ENCODE measurements around the gene CDKN1C. TPM values are rescaled to one million over a fixed set of nuclear protein-coding genes. Genes with fewer than 3 reads are reported as not detected.

The CDKN1C gene
- total and polyA plus RNA-seq, 2 of the 8 experiments (the other 6 are each of a cell fraction or from before 2014, with no cell fraction given): 12.8 to 14.1 TPM

DNA sequence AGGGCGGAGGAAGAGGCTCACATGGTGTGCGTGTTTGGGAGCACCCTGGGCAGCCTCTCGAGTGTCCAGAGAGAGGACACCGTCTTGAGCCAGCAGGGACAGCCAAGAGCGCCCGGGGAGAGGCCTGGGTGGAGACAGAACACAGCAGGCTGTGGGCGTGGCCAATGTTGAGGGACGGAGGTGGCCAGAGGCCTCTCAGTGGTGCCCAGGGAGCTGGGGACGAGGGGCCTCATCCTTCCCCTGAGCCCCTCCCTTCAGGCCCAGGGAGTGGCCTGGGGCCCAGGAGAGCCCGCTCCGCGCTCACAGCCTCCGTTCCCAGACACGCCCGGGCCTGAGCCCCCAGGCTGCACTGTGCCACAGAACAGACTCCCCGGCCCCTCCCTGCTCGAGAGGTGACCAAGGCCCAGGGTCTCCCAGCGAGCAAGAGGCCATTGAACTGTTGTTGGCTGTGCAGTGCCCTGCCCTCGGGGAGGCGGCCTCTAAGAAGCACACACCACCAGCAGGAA is 48.4 kb downstream of the CDKN1C start:
- H2BK15ac ChIP-seq (ENCODE audit: low read length): no peak overlapping the region
- no peaks in the 10 kb centered on the region for H3K79me2 ChIP-seq (ENCODE audit: control insufficient read depth in 1 of 2, insufficient read depth in 2 of 2, low read length in 2 of 2)
- peak overlapping the region; percentile 96; the same call in 1 of the 2 replicates for H2BK12ac ChIP-seq (ENCODE audit: low read depth, low read length)
- no peak overlapping the region for H2BK5ac ChIP-seq (ENCODE audit: low read depth, low read length)
- no peaks in the 10 kb centered on the region for H3K9me3 ChIP-seq (ENCODE audit: insufficient read depth in 2 of 2, low read depth in 1 of 2, low read length in 1 of 2)
- H3K4me2 ChIP-seq (ENCODE audit: insufficient read depth in 1 of 2, low read depth in 2 of 2, low read length in 2 of 2): no peak overlapping the region; a peak in 1 of 4 replicates
- POLR2A ChIA-PET (ENCODE audit: partially characterized antibody): interaction anchor here (0.6 to 0.9 kb wide), 2 partner anchors 49 to 187 kb away, joined by 3 read pairs; partner anchors contain the start of gene CDKN1C
- no peaks in the 10 kb centered on the region for H3K23me2 ChIP-seq (ENCODE audit: low read depth, low read length)
- H2BK20ac ChIP-seq (ENCODE audit: low read length): no peak overlapping the region
- CTCF ChIA-PET (ENCODE audit: partially characterized antibody): interaction anchor here (0.5 to 1.2 kb wide), 4 partner anchors 45 to 85 kb away, joined by 3 read pairs; no protein-coding TSS in a partner anchor
- H3K9ac ChIP-seq (replicated peaks in 1 of 4; ENCODE audit: extremely low read depth in 1 of 4, low read depth in 3 of 4, low read length in 3 of 4): no peak overlapping the region
- no peaks in the 10 kb centered on the region for H3K36me3 ChIP-seq (ENCODE audit: control insufficient read depth in 2 of 4, insufficient read depth in 4 of 4, low read length in 3 of 4)
- 72% methylated on average over 14 of the region's 20 CpGs; no CpG with 5 or more reads in 1 of the 2 experiments for WGBS, 2 experiments (ENCODE audit: extremely low coverage in 1 of 2, insufficient coverage in 1 of 2, insufficient read length in 1 of 2, insufficient replicate concordance in 2 of 2, low coverage in 1 of 2, low lambda C conversion rate in 2 of 2, missing lambda C conversion rate in 1 of 2)
- FAIRE-seq (no peak), DNase-seq (ENCODE audit: low read depth in 1 of 2, low spot score in 2 of 2) (no peak)
- H4K8ac ChIP-seq (ENCODE audit: extremely low read depth, insufficient read depth, low read length): no peak overlapping the region
- H2AFZ ChIP-seq (ENCODE audit: low read length): no peak overlapping the region
- H3K79me1 ChIP-seq (ENCODE audit: low read depth, low read length): no peaks in the 10 kb centered on the region
- no peak overlapping the region for H3K4me3 ChIP-seq (ENCODE audit: extremely low read depth in 1 of 4, insufficient read depth in 2 of 4, low read depth in 3 of 4, low read length in 4 of 4)
- H4K20me1 ChIP-seq (replicated peaks in 1 of 2; ENCODE audit: control insufficient read depth in 1 of 2, insufficient read depth in 2 of 2, low read length in 2 of 2): peaks cover 0 to 2% of the 10 kb centered on the region in 2 experiments
- H2BK120ac ChIP-seq (replicated peaks; ENCODE audit: low read depth, low read length): no peak overlapping the region
- H4K5ac ChIP-seq (ENCODE audit: insufficient read length, low read depth, low read length): no peak overlapping the region
- no peak overlapping the region for H3K14ac ChIP-seq (ENCODE audit: insufficient read length)
- peak overlapping the region; percentile 68 for H4K91ac ChIP-seq (replicated peaks; ENCODE audit: insufficient read length, low read length)
- peak overlapping the region; percentile 79 for H3K4ac ChIP-seq (replicated peaks; ENCODE audit: insufficient read length, low read depth, low read length)
- H3K56ac ChIP-seq (replicated peaks; ENCODE audit: insufficient read length, low read depth, low read length): no peak overlapping the region
- peaks cover 0 to 21% (median 13%) of the 10 kb centered on the region in 4 experiments; a peak in 6 of 7 replicates for H3K4me1 ChIP-seq (replicated peaks in 1 of 4; ENCODE audit: control insufficient read depth in 3 of 4, insufficient read depth in 4 of 4, low read length in 3 of 4)
- H3K18ac ChIP-seq (ENCODE audit: extremely low read depth, low read length): peak overlapping the region; percentile 62
- no peak overlapping the region for H3K23ac ChIP-seq (ENCODE audit: insufficient read length)
- TF ChIP-seq RAD21 (IDR thresholded peaks at IDR 0.05 in 1 of 2, conservative IDR thresholded peaks at IDR 0.05 in 1 of 2; ENCODE audit: low read depth in 2 of 2, low read length in 2 of 2) (0 out of 4 replicates have a peak, but pooled peaks have one; percentile 4 to 12), SIRT6 (IDR thresholded peaks at IDR 0.05; ENCODE audit: low read length) (no peak)
- peaks cover 0 to 6% (median under 1%) of the 10 kb centered on the region in 4 experiments; a peak in 3 of 7 replicates for H3K27me3 ChIP-seq (replicated peaks in 1 of 4; ENCODE audit: control insufficient read depth in 3 of 4, extremely low read depth in 1 of 4, insufficient read depth in 3 of 4, low read length in 3 of 4)
- H2AK5ac ChIP-seq (ENCODE audit: low read depth, low read length): no peak overlapping the region
- no peak overlapping the region for H3K27ac ChIP-seq (ENCODE audit: low read depth, low read length)

All from H1 (cell line).